Heart right ventricle (tissue), 16 donors: ENCODE results near the gene EIF5. TPM values are rescaled to one million over a fixed set of nuclear protein-coding genes. Genes with fewer than 3 reads are reported as not detected.
A peak's percentile ranks its signal among the peaks of the same experiment; 100 is the strongest.

Experiments
- ATAC-seq, 8 donors: fragments of 200-7000 bp; cut with Tn5 transposase; one replicate each; pipeline ENCODE4 v1.9.1; 2020; ENCODE audit warnings: mild to moderate bottlenecking in 8 of 8, moderate library complexity in 8 of 8, moderate number of reproducible peaks in 1 of 8
- DNase-seq, 2 donors: peaks; one replicate each; pipeline ENCODE4 v3.0.0-alpha.2; 2020
- H3K27ac ChIP-seq, 10 donors: fragments of 200-600 bp; sonication (generic) in 2 of 10; one replicate each; pipeline versions ENCODE4 v1.5.0 to v1.8.0; 2020 to 2022; ENCODE audit warnings: mild to moderate bottlenecking in 3 of 10
- H3K27me3 ChIP-seq, 7 donors: fragments of 200-600 bp; one replicate each; pipeline ENCODE4 v1.8.0; 2021 to 2022; ENCODE audit warnings: mild to moderate bottlenecking in 2 of 7
- H3K36me3 ChIP-seq, 9 donors: fragments of 200-600 bp; sonication (generic) in 1 of 9; one replicate each; pipeline versions ENCODE4 v1.5.0 to v1.8.0; 2020 to 2022; ENCODE audit warnings: mild to moderate bottlenecking in 2 of 9
- H3K4me1 ChIP-seq, 9 donors: fragments of 200-600 bp; sonication (generic) in 1 of 9; one replicate each; pipeline versions ENCODE4 v1.5.0 to v1.8.0; 2020 to 2022; ENCODE audit warnings: mild to moderate bottlenecking in 4 of 9
- H3K4me3 ChIP-seq, 10 donors: fragments of 200-600 bp; sonication (generic) in 2 of 10; one replicate each; pipeline versions ENCODE4 v1.5.0 to v1.8.0; 2020 to 2022; ENCODE audit warnings: mild to moderate bottlenecking in 7 of 10, moderate library complexity in 2 of 10
- H3K9me3 ChIP-seq, 11 donors: fragments of 200-600 bp in 10 of 11; sonication (generic) in 2 of 11; one replicate each; pipeline versions ENCODE4 v1.5.0 to v1.8.0; 2013 to 2022; ENCODE audit warnings: mild to moderate bottlenecking in 2 of 11, control low read depth in 1 of 11, moderate library complexity in 1 of 11
- WGBS, 2 donors: extraction: QIAGEN DNeasy Blood & Tissue Kit; methylation state at CpG; one replicate each; pipeline ENCODE4 v1.1.7; 2013; ENCODE audit warnings: inconsistent platforms in 1 of 2; 5-methylcytosine and 5-hydroxymethylcytosine counted together
- intact Hi-C, 10 donors: fragments of 100-400 bp; cut with DNase I; formaldehyde crosslinking; loops; one replicate each; pipeline versions ENCODE4 v1.11.1 to v1.14.2; 2022
- long read RNA-seq, 3 donors: library from polyadenylated mRNA; unstranded; transcript quantifications; one replicate each; pipeline ENCODE4 v2.0.0, GENCODE V29; 2020 to 2021
- polyA plus RNA-seq, 2 donors: library from polyadenylated mRNA; stranded (reverse); fragments of 200-250 nt; gene quantifications; one replicate each; pipeline ENCODE4 v1.2.3, GENCODE V29; 2013
- total RNA-seq, 10 donors: library from RNA; stranded (reverse); fragmentation: NEBNext Ultra II Directional in 3 of 10; extraction: Animal tissue kit (Norgen Biotek cat#: 25700) in 3 of 10; gene quantifications; one replicate each; pipeline versions ENCODE4 v1.2.1 to v1.2.4, GENCODE V29; 2021 to 2023
- TF ChIP-seq, protein P1 (sequence below), 9 donors: fragments of 200-600 bp; sonication (generic) in 2 of 9; IDR thresholded peaks; one replicate each; pipeline versions ENCODE4 v1.5.0 to v1.8.0; 2021 to 2022; ENCODE audit warnings: antibody characterized with exemption in 9 of 9, mild to moderate bottlenecking in 5 of 9, moderate library complexity in 1 of 9
- donor health status: Arrhythmogenic right ventricular cardiomyopathy.
- donor health status: ischemic (EF 13 %, LVEDD 7.1; RV severe dilation, severe dysfunction).
- donor health status: healthy with polysubstance abuse.
- donor health status: DM: no; HTN: yes; CAD: no.
- donor health status: DM: no; HTN: no; CAD: no.
- donor health status: ischemic (EF 25% LVEDD 6.9; RV normal size, moderate dysfunction).
- donor health status: ischemic (EF 25% LVEDD 5.7; RV mildly dilated, moderate dysfunction).
- donor health status: healthy.
- donor health status: DM: yes; HTN: yes; CAD: no.
- donor health status: Ischemic cardiomyopathy.
- donor health status: ischemic (EF 35%, LVEDD 5.7; RV mildly dilated, moderate dysfunction).
- donor health status: nonischemic (EF 11% LVEDD 7.7; RV severe dilation, severe dysfunction).
- donor health status: DM: yes; HTN: yes; CAD: no.
- donor health status: PGD.
- donor health status: ischemic (EF 29% LVEDD 5.4; RV normal size, mild dysfunction).
- donor health status: nonischemic (EF 23%, LVEDD 6.1; RV moderate dilation, normal function).

The EIF5 gene
- total RNA-seq, result 100 to 1,000 TPM; 163 to 323 (median 243) TPM
- polyA plus RNA-seq, result 100 to 1,000 TPM in 1 of 2 donors, 10 to 100 TPM in 1; 56.7 to 125 TPM
- long read RNA-seq, donor 1, full-length matches to known transcripts, result 160 of 276 reads
- long read RNA-seq, donor 1, partial matches to known transcripts, result 94 of 276 reads
- long read RNA-seq, donor 1, other reads (novel, unspliced or antisense), result 22 of 276 reads
- long read RNA-seq, donor 2, full-length matches to known transcripts, result 226 of 396 reads
- long read RNA-seq, donor 2, partial matches to known transcripts, result 131 of 396 reads
- long read RNA-seq, donor 2, other reads (novel, unspliced or antisense), result 39 of 396 reads
- long read RNA-seq, donor 3, full-length matches to known transcripts, result 125 of 269 reads
- long read RNA-seq, donor 3, partial matches to known transcripts, result 115 of 269 reads
- long read RNA-seq, donor 3, other reads (novel, unspliced or antisense), result 29 of 269 reads

DNA sequence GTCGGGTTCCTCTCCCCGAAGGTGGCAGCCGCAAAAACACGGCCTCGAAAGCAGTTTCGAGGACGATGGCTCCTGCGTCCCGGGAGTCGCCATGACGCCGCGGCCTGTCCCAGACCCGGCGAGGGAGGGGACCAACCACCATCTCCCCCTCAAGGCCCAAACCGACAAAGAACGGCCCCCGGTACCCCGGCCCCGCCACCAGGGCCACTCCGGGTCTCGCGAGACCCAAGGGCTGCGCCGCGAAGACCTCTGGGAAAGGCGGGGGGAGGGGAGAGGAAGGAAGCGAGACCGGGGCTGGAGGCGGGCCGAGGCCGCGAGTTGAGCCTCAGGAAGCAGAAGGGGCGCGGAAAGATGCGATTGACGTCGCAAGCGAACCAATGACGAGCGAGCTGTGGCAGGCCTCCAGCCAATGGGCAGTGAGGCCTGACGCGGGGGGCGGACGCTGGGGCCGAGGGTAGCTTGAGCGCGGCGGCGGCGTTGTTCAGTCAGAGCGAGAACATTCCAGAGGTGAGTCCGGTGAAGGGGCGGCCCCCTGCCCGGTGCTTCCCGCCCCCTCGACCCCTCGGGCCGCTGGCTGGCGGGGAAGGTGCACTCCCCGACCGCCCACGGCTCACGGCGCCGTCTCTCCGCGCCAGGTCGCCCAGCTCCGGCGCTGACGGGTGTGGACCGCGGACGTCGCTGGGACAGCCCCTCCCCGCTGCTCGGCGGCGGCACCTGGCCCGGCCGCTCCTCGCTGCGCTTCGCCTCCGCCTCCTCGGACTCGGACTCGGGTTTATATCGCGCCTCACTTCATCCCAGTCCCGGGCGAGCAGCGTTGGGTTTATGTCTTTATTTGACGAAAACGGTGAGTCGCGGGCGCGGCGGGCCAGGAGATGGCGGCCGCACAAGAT is at the start of gene EIF5:
Gene EIF5 (plus strand): TSS at position 484 of the 890 bp plus-strand sequence. CDS start 1,624 bp downstream, outside the sequence.
- peaks cover 7 to 46% (median 33%) of the 10 kb centered on the region in 9 donors for H3K4me1 ChIP-seq
- no peaks in the 10 kb centered on the region for H3K27me3 ChIP-seq
- H3K27ac ChIP-seq, result peak within 1 kb of the TSS; percentile 97 to 100 (median 100)
- peak within 1 kb of the TSS; percentile 70 to 98 (median 92) for H3K4me3 ChIP-seq
- H3K36me3 ChIP-seq, result peaks cover 6 to 39% (median 33%) of the 10 kb centered on the region in 9 donors
- intact Hi-C loops, result loop anchor here in 5 of 10 donors (1.0 to 10.0 kb wide), 4 partner anchors 51 to 131 kb away; partner anchors contain the start of gene MARK3 (in 4 of the 5)
- WGBS, 2 donors, result 0% methylated on average over 97 to 103 of the region's 103 CpGs
- ATAC-seq (peak; percentile 95 to 99 (median 97)), DNase-seq (peak; percentile 98 to 100)
- TF ChIP-seq, protein P1, sequence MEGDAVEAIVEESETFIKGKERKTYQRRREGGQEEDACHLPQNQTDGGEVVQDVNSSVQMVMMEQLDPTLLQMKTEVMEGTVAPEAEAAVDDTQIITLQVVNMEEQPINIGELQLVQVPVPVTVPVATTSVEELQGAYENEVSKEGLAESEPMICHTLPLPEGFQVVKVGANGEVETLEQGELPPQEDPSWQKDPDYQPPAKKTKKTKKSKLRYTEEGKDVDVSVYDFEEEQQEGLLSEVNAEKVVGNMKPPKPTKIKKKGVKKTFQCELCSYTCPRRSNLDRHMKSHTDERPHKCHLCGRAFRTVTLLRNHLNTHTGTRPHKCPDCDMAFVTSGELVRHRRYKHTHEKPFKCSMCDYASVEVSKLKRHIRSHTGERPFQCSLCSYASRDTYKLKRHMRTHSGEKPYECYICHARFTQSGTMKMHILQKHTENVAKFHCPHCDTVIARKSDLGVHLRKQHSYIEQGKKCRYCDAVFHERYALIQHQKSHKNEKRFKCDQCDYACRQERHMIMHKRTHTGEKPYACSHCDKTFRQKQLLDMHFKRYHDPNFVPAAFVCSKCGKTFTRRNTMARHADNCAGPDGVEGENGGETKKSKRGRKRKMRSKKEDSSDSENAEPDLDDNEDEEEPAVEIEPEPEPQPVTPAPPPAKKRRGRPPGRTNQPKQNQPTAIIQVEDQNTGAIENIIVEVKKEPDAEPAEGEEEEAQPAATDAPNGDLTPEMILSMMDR (IDR thresholded peaks at IDR 0.05), result peak in 4 of 9 donors; percentile 20 to 39 (median 24)
- H3K9me3 ChIP-seq, result no peaks in the 10 kb centered on the region

GRCh38 chr14:103284574-103285467 is 49.2 kb upstream of the EIF5 start:
- H3K9me3 ChIP-seq, result no peaks in the 10 kb centered on the region
- no peak overlapping the region for H3K4me3 ChIP-seq
- DNase-seq, result no peak
- no peaks in the 10 kb centered on the region for H3K36me3 ChIP-seq
- no peak for ATAC-seq
- WGBS, 2 donors, result 78% methylated on average over 9 of the region's 9 CpGs
- H3K4me1 ChIP-seq, result peaks cover 0 to 5% (median 0%) of the 10 kb centered on the region in 9 donors
- no peak overlapping the region for H3K27ac ChIP-seq
- intact Hi-C loops, result loop anchor here in 3 of 10 donors (10.0 kb wide), 2 partner anchors 90 to 590 kb away; no protein-coding TSS in a partner anchor
- H3K27me3 ChIP-seq, result peaks cover 0 to 73% (median 37%) of the 10 kb centered on the region in 7 donors
- TF ChIP-seq, protein P1 (IDR thresholded peaks at IDR 0.05), result no peak

DNA sequence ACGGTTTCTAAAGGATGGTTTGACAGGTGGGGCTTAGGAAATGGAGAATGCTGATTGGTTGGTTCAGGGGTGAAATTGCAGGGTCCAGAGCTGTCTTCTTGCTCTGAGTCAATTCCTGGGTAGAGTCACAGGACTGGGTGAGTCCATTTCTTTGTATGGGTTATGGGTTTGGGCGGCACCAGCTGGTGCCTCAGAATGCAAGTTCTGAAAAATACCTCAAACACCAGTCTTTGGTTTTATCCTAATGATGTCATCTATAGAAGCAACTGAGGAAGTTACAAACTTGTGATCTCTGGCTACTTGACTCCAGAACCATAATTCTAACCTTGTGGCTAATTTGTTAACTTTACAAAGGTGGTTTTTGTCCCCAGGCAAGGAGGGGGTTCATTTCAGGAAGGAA is 47.6 kb upstream of the EIF5 start:
- no peak overlapping the region for H3K27ac ChIP-seq
- TF ChIP-seq, protein P1 (IDR thresholded peaks at IDR 0.05), result no peak
- no peaks in the 10 kb centered on the region for H3K9me3 ChIP-seq
- H3K27me3 ChIP-seq, result peaks cover 0 to 60% (median 36%) of the 10 kb centered on the region in 7 donors
- no peak overlapping the region for H3K4me3 ChIP-seq
- ATAC-seq (no peak), DNase-seq (no peak)
- 72 to 81% methylated on average over 2 of the region's 2 CpGs for WGBS, 2 donors
- H3K4me1 ChIP-seq, result no peaks in the 10 kb centered on the region
- intact Hi-C loops, result loop anchor here in 3 of 10 donors (10.0 kb wide), 2 partner anchors 92 to 592 kb away; no protein-coding TSS in a partner anchor
- no peaks in the 10 kb centered on the region for H3K36me3 ChIP-seq
